Caco-2 (cell line): Measurements from ENCODE around the gene TRPV4. TPM values are rescaled to one million over a fixed set of nuclear protein-coding genes. Genes with fewer than 3 reads are reported as not detected.

Experiments
- BruUV-seq: library from RNA; stranded (reverse); fragments of 400-500 nt; replicated peaks from 2 replicates; lab custom pipeline; 2021; lab: Mats Ljungman, UMichigan
- CTCF ChIA-PET: fragments of 300-600 bp; sonication (Branson Sonifier 250); formaldehyde crosslinking; loops from one replicate; lab custom pipeline; 2022; ENCODE audit warnings: antibody characterized with exemption; lab: Charles Lee
- POLR2A ChIA-PET: fragments of 300-600 bp; sonication (Branson Sonifier 250); formaldehyde crosslinking; loops from one replicate; lab custom pipeline; 2022; ENCODE audit warnings: antibody characterized with exemption; lab: Charles Lee
- DNase-seq, 2 experiments: peaks; one replicate each; pipeline versions ENCODE4 v3.0.0 to v3.0.0-alpha.2; 2020 to 2022
- H3K27me3 ChIP-seq: replicated peaks from 2 replicates; pipeline ENCODE4 v1.6.0; 2011; ENCODE audit warnings: low read length; ENCODE audit not compliant: control insufficient read depth, insufficient read depth
- H3K36me3 ChIP-seq: 2 replicates; pipeline ENCODE4 v1.5.1; 2011; ENCODE audit warnings: low read length; ENCODE audit not compliant: control insufficient read depth, insufficient read depth
- H3K4me1 ChIP-seq: fragments of 250-450 bp; sonication (Bioruptor Pico); 2 replicates; pipeline ENCODE4 v1.5.1; 2020; ENCODE audit warnings: mild to moderate bottlenecking
- H3K4me3 ChIP-seq: 2 replicates; pipeline ENCODE4 v1.5.1; 2011; ENCODE audit warnings: low read depth, mild to moderate bottlenecking, control low read depth, low read length
- H3K9me3 ChIP-seq: fragments of 250-450 bp; sonication (Bioruptor Pico); 2 replicates; pipeline ENCODE4 v1.5.1; 2020; ENCODE audit warnings: mild to moderate bottlenecking, moderate library complexity
- H3K27ac Mint-ChIP-seq: one replicate; pipeline ENCODE4 v1.8.0; 2022; ENCODE audit warnings: mixed read lengths; ENCODE audit not compliant: unreplicated experiment
- H3K27me3 Mint-ChIP-seq: one replicate; pipeline ENCODE4 v1.8.0; 2022; ENCODE audit warnings: mixed read lengths; ENCODE audit not compliant: insufficient read depth, unreplicated experiment
- H3K36me3 Mint-ChIP-seq: one replicate; pipeline ENCODE4 v1.8.0; 2022; ENCODE audit warnings: mild to moderate bottlenecking, mixed read lengths; ENCODE audit not compliant: insufficient read depth, unreplicated experiment
- H3K4me1 Mint-ChIP-seq: one replicate; pipeline ENCODE4 v1.8.0; 2022; ENCODE audit warnings: low read depth, mixed read lengths; ENCODE audit not compliant: unreplicated experiment
- H3K4me3 Mint-ChIP-seq: one replicate; pipeline ENCODE4 v1.8.0; 2022; ENCODE audit warnings: mild to moderate bottlenecking, moderate library complexity, mixed read lengths; ENCODE audit not compliant: unreplicated experiment
- H3K9me3 Mint-ChIP-seq: one replicate; pipeline ENCODE4 v1.8.0; 2022; ENCODE audit warnings: mixed read lengths; ENCODE audit not compliant: unreplicated experiment
- intact Hi-C: fragments of 100-400 bp; cut with micrococcal nuclease; formaldehyde crosslinking; loops from one replicate; pipeline ENCODE4 v1.10.0; 2022; ENCODE audit not compliant: unreplicated experiment
- total RNA-seq: library from RNA; stranded (reverse); gene quantifications from 2 replicates; pipeline ENCODE4 v1.2.3, GENCODE V29; 2022
- TF ChIP-seq, protein P1 (sequence below), 2 experiments: fragments of 200-600 bp in 1 of 2; IDR thresholded peaks; 1 replicate in 1 of 2; 2 replicates in 1 of 2; pipeline versions ENCODE4 v1.5.1 to v1.8.0; 2011 to 2022; ENCODE audit warnings: antibody characterized with exemption in 1 of 2, control low read depth in 1 of 2, inconsistent platforms in 1 of 2, low read depth in 1 of 2, low read length in 1 of 2, mild to moderate bottlenecking in 1 of 2, moderate library complexity in 1 of 2; ENCODE audit not compliant: insufficient read depth in 1 of 2, severe bottlenecking in 1 of 2, unreplicated experiment in 1 of 2

The TRPV4 gene
- total RNA-seq, 1 experiment from 2014 or later, result not detected

DNA sequence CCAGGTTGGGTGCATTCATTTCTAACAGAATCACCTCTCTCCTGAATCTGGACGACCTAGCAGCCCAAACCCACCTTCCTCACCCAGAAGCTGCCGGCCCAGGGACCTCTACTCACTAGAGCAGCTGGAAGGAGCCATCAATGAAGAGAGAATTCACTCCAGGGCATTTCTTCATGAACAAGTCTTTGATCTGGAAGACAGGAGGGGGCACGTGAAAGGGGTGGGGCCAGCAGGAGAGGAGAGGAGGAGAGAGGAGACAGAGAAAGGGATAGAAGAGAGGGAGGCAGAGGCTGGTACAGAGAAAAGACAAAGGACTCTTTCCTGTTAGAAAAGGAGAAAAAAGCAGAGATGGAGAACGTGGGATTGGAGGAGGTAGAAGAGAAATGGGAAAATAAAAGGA, 39.8 kb downstream of the TRPV4 start:
- no TSS peak for BruUV-seq
- no peaks in the 10 kb centered on the region for H3K36me3 Mint-ChIP-seq
- Histone ChIP-seq H3K9me3 (no peaks in the 10 kb centered on the region), H3K4me3 (no peak overlapping the region), H3K36me3 (no peaks in the 10 kb centered on the region), H3K4me1 (no peaks in the 10 kb centered on the region), H3K27me3 (no peaks in the 10 kb centered on the region)
- no peak overlapping the region for H3K4me3 Mint-ChIP-seq
- peaks cover 6% of the 10 kb centered on the region for H3K27me3 Mint-ChIP-seq
- intact Hi-C loops, result no loop called here
- peaks cover 8% of the 10 kb centered on the region for H3K4me1 Mint-ChIP-seq
- POLR2A ChIA-PET, result no interaction called here
- H3K9me3 Mint-ChIP-seq, result no peaks in the 10 kb centered on the region
- TF ChIP-seq, protein P1, sequence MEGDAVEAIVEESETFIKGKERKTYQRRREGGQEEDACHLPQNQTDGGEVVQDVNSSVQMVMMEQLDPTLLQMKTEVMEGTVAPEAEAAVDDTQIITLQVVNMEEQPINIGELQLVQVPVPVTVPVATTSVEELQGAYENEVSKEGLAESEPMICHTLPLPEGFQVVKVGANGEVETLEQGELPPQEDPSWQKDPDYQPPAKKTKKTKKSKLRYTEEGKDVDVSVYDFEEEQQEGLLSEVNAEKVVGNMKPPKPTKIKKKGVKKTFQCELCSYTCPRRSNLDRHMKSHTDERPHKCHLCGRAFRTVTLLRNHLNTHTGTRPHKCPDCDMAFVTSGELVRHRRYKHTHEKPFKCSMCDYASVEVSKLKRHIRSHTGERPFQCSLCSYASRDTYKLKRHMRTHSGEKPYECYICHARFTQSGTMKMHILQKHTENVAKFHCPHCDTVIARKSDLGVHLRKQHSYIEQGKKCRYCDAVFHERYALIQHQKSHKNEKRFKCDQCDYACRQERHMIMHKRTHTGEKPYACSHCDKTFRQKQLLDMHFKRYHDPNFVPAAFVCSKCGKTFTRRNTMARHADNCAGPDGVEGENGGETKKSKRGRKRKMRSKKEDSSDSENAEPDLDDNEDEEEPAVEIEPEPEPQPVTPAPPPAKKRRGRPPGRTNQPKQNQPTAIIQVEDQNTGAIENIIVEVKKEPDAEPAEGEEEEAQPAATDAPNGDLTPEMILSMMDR (IDR thresholded peaks at IDR 0.05; ENCODE audit: insufficient read depth in 1 of 2, low read depth in 1 of 2, low read length in 1 of 2, severe bottlenecking in 1 of 2, unreplicated experiment in 1 of 2), result no peak
- CTCF ChIA-PET, result no interaction called here
- no peak overlapping the region for H3K27ac Mint-ChIP-seq
- no peak for DNase-seq

DNA sequence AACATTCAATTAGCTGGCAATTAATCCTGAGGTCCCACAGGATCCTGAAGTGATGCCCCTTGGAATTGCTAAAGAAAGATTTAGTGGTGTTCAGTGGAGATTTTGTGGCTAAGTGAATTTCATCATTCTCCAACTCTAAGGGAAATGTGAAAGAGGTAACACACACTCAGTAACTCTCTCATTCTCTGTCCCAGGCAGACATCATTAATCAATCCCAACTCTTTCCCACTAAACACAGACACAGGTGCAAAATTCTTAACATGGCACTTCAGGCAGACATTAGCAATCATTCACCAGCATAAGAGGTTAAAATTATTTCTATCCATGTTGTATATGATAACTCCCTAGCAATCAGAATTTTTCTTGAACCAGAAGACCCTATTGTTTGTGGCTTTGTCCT, 40.2 kb downstream of the TRPV4 start:
- Histone ChIP-seq H3K27me3 (no peaks in the 10 kb centered on the region), H3K9me3 (no peaks in the 10 kb centered on the region), H3K4me1 (no peaks in the 10 kb centered on the region), H3K36me3 (no peaks in the 10 kb centered on the region), H3K4me3 (no peak overlapping the region)
- H3K27ac Mint-ChIP-seq, result no peak overlapping the region
- no peak overlapping the region for H3K4me3 Mint-ChIP-seq
- H3K9me3 Mint-ChIP-seq, result no peaks in the 10 kb centered on the region
- peaks cover 6% of the 10 kb centered on the region for H3K27me3 Mint-ChIP-seq
- DNase-seq, result no peak
- CTCF ChIA-PET, result no interaction called here
- POLR2A ChIA-PET, result no interaction called here
- intact Hi-C loops, result no loop called here
- no peaks in the 10 kb centered on the region for H3K36me3 Mint-ChIP-seq
- peaks cover 8% of the 10 kb centered on the region for H3K4me1 Mint-ChIP-seq
- no TSS peak for BruUV-seq
- TF ChIP-seq, protein P1 (IDR thresholded peaks at IDR 0.05; ENCODE audit: insufficient read depth in 1 of 2, low read depth in 1 of 2, low read length in 1 of 2, severe bottlenecking in 1 of 2, unreplicated experiment in 1 of 2), result no peak

DNA sequence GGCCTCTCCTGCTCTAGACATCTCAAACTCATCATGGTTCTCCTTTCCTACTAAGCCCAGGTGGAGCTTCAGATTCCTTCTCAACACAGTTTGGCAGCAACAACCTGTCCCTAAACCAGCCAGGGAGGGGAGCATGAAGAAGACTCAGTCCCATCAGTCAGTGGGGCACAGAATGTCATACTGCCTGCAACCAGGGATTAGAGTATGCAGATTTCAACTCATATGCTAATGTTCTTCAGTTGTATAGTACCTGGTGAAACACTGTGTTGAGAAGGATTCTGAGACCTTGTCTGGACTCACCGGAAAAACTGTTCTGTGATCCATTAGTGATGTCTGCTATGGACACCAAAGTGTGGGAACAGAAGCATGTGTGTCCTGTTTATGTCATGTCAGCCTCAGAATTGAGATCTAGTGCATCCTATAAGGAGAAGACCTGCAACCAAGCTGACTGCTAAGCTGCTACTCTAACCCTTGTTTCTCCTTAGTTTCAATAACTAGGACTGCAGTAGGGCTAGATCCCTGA, 43.6 kb downstream of the TRPV4 start:
- H3K36me3 ChIP-seq, result no peaks in the 10 kb centered on the region
- no peaks in the 10 kb centered on the region for H3K9me3 Mint-ChIP-seq
- POLR2A ChIA-PET, result no interaction called here
- H3K9me3 ChIP-seq, result no peaks in the 10 kb centered on the region
- H3K4me3 ChIP-seq, result no peak overlapping the region
- no peaks in the 10 kb centered on the region for H3K27me3 ChIP-seq
- no peak overlapping the region for H3K4me3 Mint-ChIP-seq
- TF ChIP-seq, protein P1 (IDR thresholded peaks at IDR 0.05; ENCODE audit: insufficient read depth in 1 of 2, low read depth in 1 of 2, low read length in 1 of 2, severe bottlenecking in 1 of 2, unreplicated experiment in 1 of 2), result no peak
- no peaks in the 10 kb centered on the region for H3K4me1 ChIP-seq
- DNase-seq, result no peak
- no peaks in the 10 kb centered on the region for H3K36me3 Mint-ChIP-seq
- H3K4me1 Mint-ChIP-seq, result peaks cover 8% of the 10 kb centered on the region
- no peak overlapping the region for H3K27ac Mint-ChIP-seq
- no TSS peak for BruUV-seq
- H3K27me3 Mint-ChIP-seq, result peaks cover 4% of the 10 kb centered on the region
- intact Hi-C loops, result no loop called here
- CTCF ChIA-PET, result interaction anchor here (1.5 kb wide), 1 partner anchor 361 kb away, joined by 4 read pairs; no protein-coding TSS in a partner anchor
